Measurements from ENCODE around the gene LHFPL6. TPM values are rescaled to one million over a fixed set of nuclear protein-coding genes. Genes with fewer than 3 reads are reported as not detected.

LHFPL6 gene
- total RNA-seq, 1 experiment from 2014 or later = 25.7 TPM

- CTCF ChIA-PET = no interaction called here
- intact Hi-C loops (cut with micrococcal nuclease; ENCODE audit: unreplicated experiment) = no loop called here
Measured at GRCh38 chr13:39330504-39330903, 272.5 kb downstream of the LHFPL6 start.

GRCh38 chr13:39329182-39329639, 273.8 kb downstream of the LHFPL6 start:
- ChIA-PET POLR2A (no interaction called here), CTCF (no interaction called here)
- no peak for DNase-seq (ENCODE audit: low read depth, low spot score)
- TF ChIP-seq POLR2AphosphoS5 (IDR thresholded peaks at IDR 0.05; ENCODE audit: low read depth, low read length) (no peak), CTCF (IDR thresholded peaks at IDR 0.05) (no peak), TCF7L2 (IDR thresholded peaks at IDR 0.05; ENCODE audit: low read depth, low read length) (no peak), REST (IDR thresholded peaks at IDR 0.05; ENCODE audit: insufficient read depth in 1 of 2, low read depth in 2 of 2, low read length in 1 of 2) (no peak), SIN3A (IDR thresholded peaks at IDR 0.05; ENCODE audit: borderline replicate concordance, insufficient read depth, low read depth, low read length) (no peak)
- H3K4me3 ChIP-seq (ENCODE audit: low read depth in 2 of 2, low read length in 2 of 2) = no peak overlapping the region
- no peaks in the 10 kb centered on the region for H3K9me3 ChIP-seq (ENCODE audit: control insufficient read depth, insufficient read depth, low read depth, low read length)
- BruUV-seq (replicated peaks) = no TSS peak
- no peaks in the 10 kb centered on the region for H3K27me3 ChIP-seq (ENCODE audit: control insufficient read depth, insufficient read depth, low read length)
- in situ Hi-C loops (cut with HindIII; ENCODE audit: low pct_unique_long_range_greater_than_20kb, low sequenced_read_pairs) (no loop called here), intact Hi-C loops (cut with micrococcal nuclease; ENCODE audit: unreplicated experiment) (no loop called here)
- no peaks in the 10 kb centered on the region for H3K4me1 ChIP-seq (ENCODE audit: control insufficient read depth, insufficient read depth, low read length)
- H3K27ac ChIP-seq (ENCODE audit: low read length) = no peak overlapping the region
- no peak for ATAC-seq
- H3K36me3 ChIP-seq (ENCODE audit: control insufficient read depth, insufficient read depth, low read length) = no peaks in the 10 kb centered on the region

More at GRCh38 chr13:39330504-39330903, 272.5 kb downstream of the LHFPL6 start:
- H3K36me3 ChIP-seq (ENCODE audit: control insufficient read depth, insufficient read depth, low read length) = no peaks in the 10 kb centered on the region
- no peak overlapping the region for H3K27ac ChIP-seq (ENCODE audit: low read length)
- TF ChIP-seq SIN3A (IDR thresholded peaks at IDR 0.05; ENCODE audit: borderline replicate concordance, insufficient read depth, low read depth, low read length) = no peak
- TF ChIP-seq CTCF (IDR thresholded peaks at IDR 0.05) = no peak
- no peak for TF ChIP-seq REST (IDR thresholded peaks at IDR 0.05; ENCODE audit: insufficient read depth in 1 of 2, low read depth in 2 of 2, low read length in 1 of 2)
- no peak for TF ChIP-seq TCF7L2 (IDR thresholded peaks at IDR 0.05; ENCODE audit: low read depth, low read length)
- TF ChIP-seq POLR2AphosphoS5 (IDR thresholded peaks at IDR 0.05; ENCODE audit: low read depth, low read length) = no peak
- ATAC-seq (no peak), DNase-seq (ENCODE audit: low read depth, low spot score) (no peak)
- H3K4me3 ChIP-seq (ENCODE audit: low read depth in 2 of 2, low read length in 2 of 2) = no peak overlapping the region
- POLR2A ChIA-PET = no interaction called here
- in situ Hi-C loops (cut with HindIII; ENCODE audit: low pct_unique_long_range_greater_than_20kb, low sequenced_read_pairs) = no loop called here
- no peaks in the 10 kb centered on the region for H3K4me1 ChIP-seq (ENCODE audit: control insufficient read depth, insufficient read depth, low read length)
- H3K27me3 ChIP-seq (ENCODE audit: control insufficient read depth, insufficient read depth, low read length) = no peaks in the 10 kb centered on the region
- BruUV-seq (replicated peaks) = no TSS peak
- H3K9me3 ChIP-seq (ENCODE audit: control insufficient read depth, insufficient read depth, low read depth, low read length) = no peaks in the 10 kb centered on the region

Data from Panc1 (cell line).